PC-3 (cell line): ENCODE data around the gene VTA1. TPM values are rescaled to one million over a fixed set of nuclear protein-coding genes. Genes with fewer than 3 reads are reported as not detected.
"Not testable (repeated sequence)": the region's sequence is repeated elsewhere in the genome, so short reads cannot be mapped to it uniquely, and the experiment has no call there.

Experiments
- ATAC-seq: fragments of 200-7000 bp; cut with Tn5 transposase; 2 replicates; pipeline ENCODE4 v1.9.1; 2020; ENCODE audit warnings: mild to moderate bottlenecking, moderate library complexity
- BruUV-seq: library from RNA; stranded (reverse); fragments of 400-500 nt; replicated peaks from 2 replicates; lab custom pipeline; 2021; lab: Mats Ljungman, UMichigan
- CTCF ChIA-PET: fragments of 300-600 bp; sonication (Branson Sonifier 250); formaldehyde crosslinking; loops from one replicate; lab custom pipeline; 2022; ENCODE audit warnings: antibody characterized with exemption; lab: Charles Lee
- POLR2A ChIA-PET: fragments of 300-600 bp; sonication (Branson Sonifier 250); formaldehyde crosslinking; loops from one replicate; lab custom pipeline; 2022; ENCODE audit warnings: antibody characterized with exemption; ENCODE audit not compliant: unreplicated experiment; lab: Charles Lee
- DNase-seq: peaks from one replicate; pipeline ENCODE4 v3.0.0-alpha.2; 2015
- H2AFZ ChIP-seq: fragments of 300-600 bp; sonication (generic); 2 replicates; pipeline ENCODE4 v1.6.0; 2016; ENCODE audit warnings: antibody characterized with exemption, low read length
- H3F3A ChIP-seq: fragments of 300-600 bp; sonication (generic); one replicate; pipeline ENCODE4 v1.6.0; 2017; ENCODE audit warnings: antibody characterized with exemption, low read length, control low read depth, mild to moderate bottlenecking; ENCODE audit not compliant: unreplicated experiment
- H3K27ac ChIP-seq: fragments of 300-600 bp; sonication (generic); 2 replicates; pipeline ENCODE4 v1.5.1; 2016; ENCODE audit warnings: mild to moderate bottlenecking, low read length
- H3K27me3 ChIP-seq: fragments of 300-600 bp; sonication (generic); 2 replicates; pipeline ENCODE4 v1.6.1; 2016; ENCODE audit warnings: low read length, mixed read lengths
- H3K36me3 ChIP-seq: fragments of 300-600 bp; sonication (generic); 2 replicates; pipeline ENCODE4 v1.6.1; 2016; ENCODE audit warnings: low read depth, mixed run types, low read length, mixed read lengths
- H3K4me1 ChIP-seq: fragments of 300-600 bp; sonication (generic); 2 replicates; pipeline ENCODE4 v1.5.1; 2016; ENCODE audit warnings: low read length; ENCODE audit not compliant: insufficient read depth
- H3K4me2 ChIP-seq: fragments of 300-600 bp; sonication (generic); 2 replicates; pipeline ENCODE4 v1.6.0; 2016; ENCODE audit warnings: low read length
- H3K4me3 ChIP-seq: fragments of 300-600 bp; sonication (generic); 2 replicates; pipeline ENCODE4 v1.5.1; 2016; ENCODE audit warnings: mild to moderate bottlenecking, low read length, mixed read lengths
- H3K79me2 ChIP-seq: fragments of 300-600 bp; sonication (generic); 2 replicates; pipeline ENCODE4 v1.6.1; 2017; ENCODE audit warnings: low read length, mixed read lengths
- H3K9ac ChIP-seq: fragments of 300-600 bp; sonication (generic); 2 replicates; pipeline ENCODE4 v1.6.0; 2016; ENCODE audit warnings: mild to moderate bottlenecking, low read length
- H3K9me2 ChIP-seq: fragments of 300-600 bp; sonication (generic); replicated peaks from 2 replicates; pipeline ENCODE4 v1.6.1; 2016; ENCODE audit warnings: mixed run types, low read length, mixed read lengths
- H3K9me3 ChIP-seq: fragments of 300-600 bp; sonication (generic); 2 replicates; pipeline ENCODE4 v1.6.1; 2016; ENCODE audit warnings: low read length, mixed read lengths
- H4K20me1 ChIP-seq: fragments of 300-600 bp; sonication (generic); 2 replicates; pipeline ENCODE4 v1.6.1; 2016; ENCODE audit warnings: low read length, mixed read lengths
- EZH2 ChIP-seq: fragments of 300-600 bp; sonication (generic); IDR thresholded peaks from one replicate; pipeline ENCODE4 v1.6.1; 2017; ENCODE audit warnings: antibody characterized with exemption, mild to moderate bottlenecking, low read length; ENCODE audit not compliant: unreplicated experiment
- intact Hi-C: fragments of 100-400 bp; cut with micrococcal nuclease; formaldehyde crosslinking; loops from 2 replicates; pipeline ENCODE4 v1.9.0; 2023
- total RNA-seq: library from RNA; depleted of rRNA; stranded (reverse); fragments of >200 nt; gene quantifications from 2 replicates; pipeline ENCODE4 v1.2.3, GENCODE V29; 2014
- TF ChIP-seq, protein P1 (sequence below): fragments of 300-600 bp; sonication (generic); conservative IDR thresholded peaks from 2 replicates; pipeline ENCODE4 v1.5.1; 2017; ENCODE audit warnings: antibody characterized with exemption, low read depth, mild to moderate bottlenecking, low read length

VTA1 gene
- total RNA-seq, 1 experiment from 2014 or later, result 38.6 TPM

DNA sequence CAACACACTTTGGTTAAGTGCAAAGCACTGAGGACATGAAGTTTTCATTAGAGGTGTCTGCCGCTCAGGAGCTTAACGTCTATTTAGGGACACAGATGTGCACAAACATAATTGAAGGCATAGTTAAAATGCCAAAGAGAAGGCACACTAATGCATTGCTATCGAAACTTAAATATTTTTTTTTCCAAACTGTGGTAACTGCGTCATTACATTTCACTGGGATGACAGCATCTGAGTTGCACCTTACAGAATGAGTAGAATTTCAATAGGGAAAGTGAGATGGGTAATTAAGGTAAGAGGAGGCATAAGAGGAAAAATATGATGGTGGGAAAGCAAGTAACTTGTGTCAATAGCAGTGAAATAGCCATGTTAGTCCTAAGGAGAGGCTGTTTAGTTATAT is 79.7 kb downstream of the VTA1 start:
- no peaks in the 10 kb centered on the region for H3K79me2 ChIP-seq
- no peaks in the 10 kb centered on the region for H4K20me1 ChIP-seq
- ChIA-PET POLR2A (no interaction called here), CTCF (no interaction called here)
- ATAC-seq, result no peak
- no peak overlapping the region for H3K9ac ChIP-seq
- no peak for DNase-seq
- H3K4me3 ChIP-seq, result no peak overlapping the region
- no TSS peak for BruUV-seq
- no peaks in the 10 kb centered on the region for H3K9me3 ChIP-seq
- no peak overlapping the region for H3K27ac ChIP-seq
- no peaks in the 10 kb centered on the region for H3K9me2 ChIP-seq
- no peaks in the 10 kb centered on the region for H3F3A ChIP-seq
- intact Hi-C loops, result no loop called here
- no peaks in the 10 kb centered on the region for H3K4me1 ChIP-seq
- no peaks in the 10 kb centered on the region for H3K27me3 ChIP-seq
- no peaks in the 10 kb centered on the region for H3K36me3 ChIP-seq
- no peak for TF ChIP-seq EZH2
- TF ChIP-seq, protein P1, sequence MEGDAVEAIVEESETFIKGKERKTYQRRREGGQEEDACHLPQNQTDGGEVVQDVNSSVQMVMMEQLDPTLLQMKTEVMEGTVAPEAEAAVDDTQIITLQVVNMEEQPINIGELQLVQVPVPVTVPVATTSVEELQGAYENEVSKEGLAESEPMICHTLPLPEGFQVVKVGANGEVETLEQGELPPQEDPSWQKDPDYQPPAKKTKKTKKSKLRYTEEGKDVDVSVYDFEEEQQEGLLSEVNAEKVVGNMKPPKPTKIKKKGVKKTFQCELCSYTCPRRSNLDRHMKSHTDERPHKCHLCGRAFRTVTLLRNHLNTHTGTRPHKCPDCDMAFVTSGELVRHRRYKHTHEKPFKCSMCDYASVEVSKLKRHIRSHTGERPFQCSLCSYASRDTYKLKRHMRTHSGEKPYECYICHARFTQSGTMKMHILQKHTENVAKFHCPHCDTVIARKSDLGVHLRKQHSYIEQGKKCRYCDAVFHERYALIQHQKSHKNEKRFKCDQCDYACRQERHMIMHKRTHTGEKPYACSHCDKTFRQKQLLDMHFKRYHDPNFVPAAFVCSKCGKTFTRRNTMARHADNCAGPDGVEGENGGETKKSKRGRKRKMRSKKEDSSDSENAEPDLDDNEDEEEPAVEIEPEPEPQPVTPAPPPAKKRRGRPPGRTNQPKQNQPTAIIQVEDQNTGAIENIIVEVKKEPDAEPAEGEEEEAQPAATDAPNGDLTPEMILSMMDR, result no peak
- no peak overlapping the region for H2AFZ ChIP-seq
- H3K4me2 ChIP-seq, result no peak overlapping the region

DNA sequence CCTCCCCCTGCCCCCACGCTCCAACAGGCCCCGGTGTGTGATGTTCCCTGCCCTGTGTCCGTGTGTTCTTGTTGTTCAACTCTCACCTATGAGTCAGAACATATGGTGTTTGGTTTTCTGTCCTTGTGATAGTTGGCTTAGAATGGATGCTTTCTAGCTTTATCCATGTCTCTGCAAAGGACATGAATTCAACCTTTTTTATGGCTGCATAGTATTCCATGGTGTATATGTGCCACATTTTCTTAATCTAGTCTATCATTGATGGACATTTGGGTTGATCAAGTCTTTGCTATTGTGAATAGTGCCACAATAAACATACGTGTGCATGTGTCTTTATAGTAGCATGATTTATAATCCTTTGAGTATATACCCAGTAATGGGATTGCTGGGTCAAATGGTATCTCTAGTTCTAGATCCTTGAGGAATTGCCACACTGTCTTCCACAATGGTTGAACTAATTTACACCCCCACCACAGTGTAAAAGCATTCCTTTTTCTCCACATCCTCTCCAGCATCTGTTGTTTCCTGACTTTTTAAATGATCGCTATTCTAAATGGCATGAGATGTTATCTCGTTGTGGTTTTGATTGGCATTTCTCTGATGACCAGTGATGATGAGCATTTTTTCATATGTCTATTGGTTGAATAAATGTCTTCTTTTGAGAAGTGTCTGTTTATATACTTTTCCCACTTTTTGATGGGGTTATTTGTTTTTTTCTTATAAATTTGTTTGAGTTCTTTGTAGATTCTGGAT is 82.6 kb downstream of the VTA1 start:
- H3K36me3 ChIP-seq, BruUV-seq, H3K9me2 ChIP-seq, DNase-seq, POLR2A ChIA-PET, H3K4me3 ChIP-seq, H3K4me2 ChIP-seq, H3K27me3 ChIP-seq, H3K9me3 ChIP-seq, H3K79me2 ChIP-seq, H3K9ac ChIP-seq, H2AFZ ChIP-seq, ATAC-seq, intact Hi-C loops, H3F3A ChIP-seq, CTCF ChIA-PET, H3K27ac ChIP-seq, H4K20me1 ChIP-seq, H3K4me1 ChIP-seq: not testable (repeated sequence)

DNA sequence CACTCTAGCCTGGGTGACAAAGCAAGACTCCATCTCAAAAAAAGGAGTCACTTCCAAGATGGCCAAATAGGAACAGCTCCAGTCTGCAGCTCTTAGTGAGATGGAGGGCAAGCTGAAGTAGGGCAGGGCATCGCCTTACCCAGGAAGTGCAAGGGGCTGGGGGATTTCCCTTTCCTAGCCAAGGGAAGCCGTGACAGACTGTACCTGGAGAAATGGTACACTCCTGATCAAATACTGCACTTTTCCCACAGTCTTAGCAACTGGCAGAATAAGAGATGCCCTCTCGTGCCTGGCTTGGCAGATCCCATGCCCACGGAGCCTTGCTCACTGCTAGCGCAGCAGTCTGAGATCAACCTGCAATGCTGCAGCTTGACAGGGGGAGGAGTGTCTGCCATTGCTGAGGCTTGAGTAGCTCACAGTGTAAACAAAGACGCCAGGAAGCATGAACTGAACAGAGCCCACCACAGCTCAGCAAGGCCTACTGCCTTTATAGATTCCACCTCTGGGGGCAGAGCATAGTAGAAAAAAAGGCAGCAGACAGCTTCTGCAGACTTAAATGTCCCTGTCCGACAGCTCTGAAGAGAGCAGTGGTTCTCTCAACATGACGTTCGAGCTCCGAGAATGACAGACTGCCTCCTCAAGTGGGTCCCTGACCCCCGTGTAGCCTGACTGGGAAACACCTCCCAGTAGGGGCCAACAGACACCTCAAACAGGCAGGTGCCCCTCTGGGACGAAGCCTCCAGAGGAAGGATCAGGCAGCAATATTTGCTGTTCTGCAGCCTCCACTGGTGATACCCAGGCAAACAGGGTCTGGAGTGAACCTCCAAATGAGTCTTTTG is 85.4 kb downstream of the VTA1 start:
- H3K4me1 ChIP-seq, H3K4me3 ChIP-seq, H3K4me2 ChIP-seq, H3K27me3 ChIP-seq, intact Hi-C loops, H3F3A ChIP-seq, H2AFZ ChIP-seq, H3K79me2 ChIP-seq, H3K9ac ChIP-seq, H3K9me3 ChIP-seq, H4K20me1 ChIP-seq, H3K9me2 ChIP-seq, H3K27ac ChIP-seq, CTCF ChIA-PET, ATAC-seq, BruUV-seq, H3K36me3 ChIP-seq: not testable (repeated sequence)
- DNase-seq, result peak; percentile 25
- POLR2A ChIA-PET, result interaction anchor here (0.6 kb wide), 1 partner anchor 226 kb away, joined by 3 read pairs; no protein-coding TSS in a partner anchor
